Measurements from ENCODE around the gene GAS1.

DNA sequence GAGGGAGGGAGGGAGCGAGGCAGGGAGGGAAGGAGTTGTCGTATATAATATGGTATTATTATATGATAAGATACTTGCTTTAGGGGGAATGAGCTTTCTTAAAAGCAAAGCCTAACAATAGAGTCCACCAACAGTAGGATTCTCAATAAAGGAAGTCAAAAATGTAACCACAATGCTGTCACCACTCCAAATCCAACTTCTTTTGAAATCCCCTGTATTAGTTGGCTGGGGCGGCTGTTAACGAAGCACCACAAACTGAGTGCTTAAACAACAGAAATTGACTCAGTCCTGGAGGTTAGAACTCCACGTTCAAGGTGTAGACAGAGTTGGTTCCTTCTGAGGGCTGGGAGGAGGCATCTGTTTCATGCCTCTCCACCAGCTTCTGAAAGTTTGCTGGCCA, 23.1 kb downstream of the GAS1 start:
- TF ChIP-seq, protein P1, sequence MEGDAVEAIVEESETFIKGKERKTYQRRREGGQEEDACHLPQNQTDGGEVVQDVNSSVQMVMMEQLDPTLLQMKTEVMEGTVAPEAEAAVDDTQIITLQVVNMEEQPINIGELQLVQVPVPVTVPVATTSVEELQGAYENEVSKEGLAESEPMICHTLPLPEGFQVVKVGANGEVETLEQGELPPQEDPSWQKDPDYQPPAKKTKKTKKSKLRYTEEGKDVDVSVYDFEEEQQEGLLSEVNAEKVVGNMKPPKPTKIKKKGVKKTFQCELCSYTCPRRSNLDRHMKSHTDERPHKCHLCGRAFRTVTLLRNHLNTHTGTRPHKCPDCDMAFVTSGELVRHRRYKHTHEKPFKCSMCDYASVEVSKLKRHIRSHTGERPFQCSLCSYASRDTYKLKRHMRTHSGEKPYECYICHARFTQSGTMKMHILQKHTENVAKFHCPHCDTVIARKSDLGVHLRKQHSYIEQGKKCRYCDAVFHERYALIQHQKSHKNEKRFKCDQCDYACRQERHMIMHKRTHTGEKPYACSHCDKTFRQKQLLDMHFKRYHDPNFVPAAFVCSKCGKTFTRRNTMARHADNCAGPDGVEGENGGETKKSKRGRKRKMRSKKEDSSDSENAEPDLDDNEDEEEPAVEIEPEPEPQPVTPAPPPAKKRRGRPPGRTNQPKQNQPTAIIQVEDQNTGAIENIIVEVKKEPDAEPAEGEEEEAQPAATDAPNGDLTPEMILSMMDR (conservative IDR thresholded peaks at IDR 0.05; ENCODE audit: low read depth, low read length): no peak
- TF ChIP-seq, protein P2, sequence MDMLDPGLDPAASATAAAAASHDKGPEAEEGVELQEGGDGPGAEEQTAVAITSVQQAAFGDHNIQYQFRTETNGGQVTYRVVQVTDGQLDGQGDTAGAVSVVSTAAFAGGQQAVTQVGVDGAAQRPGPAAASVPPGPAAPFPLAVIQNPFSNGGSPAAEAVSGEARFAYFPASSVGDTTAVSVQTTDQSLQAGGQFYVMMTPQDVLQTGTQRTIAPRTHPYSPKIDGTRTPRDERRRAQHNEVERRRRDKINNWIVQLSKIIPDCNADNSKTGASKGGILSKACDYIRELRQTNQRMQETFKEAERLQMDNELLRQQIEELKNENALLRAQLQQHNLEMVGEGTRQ (IDR thresholded peaks at IDR 0.05; ENCODE audit: low read depth, low read length): no peak
- TF ChIP-seq BHLHE40 (IDR thresholded peaks at IDR 0.05; ENCODE audit: low read depth, low read length) (no peak), RFX5 (IDR thresholded peaks at IDR 0.05; ENCODE audit: low read depth, low read length) (no peak), POLR2A (IDR thresholded peaks at IDR 0.05; ENCODE audit: low read depth, low read length) (no peak), SMC3 (IDR thresholded peaks at IDR 0.05; ENCODE audit: low read depth, low read length) (no peak), FOS (IDR thresholded peaks at IDR 0.05; ENCODE audit: low read depth, low read length) (no peak), RAD21 (IDR thresholded peaks at IDR 0.05; ENCODE audit: low read length) (no peak), MXI1 (IDR thresholded peaks at IDR 0.05; ENCODE audit: borderline replicate concordance, low read depth, low read length) (no peak), RCOR1 (IDR thresholded peaks at IDR 0.05; ENCODE audit: insufficient replicate concordance, low read length) (no peak), MAZ (IDR thresholded peaks at IDR 0.05; ENCODE audit: borderline replicate concordance, low read depth, low read length) (no peak)
- TF ChIP-seq, protein P3, sequence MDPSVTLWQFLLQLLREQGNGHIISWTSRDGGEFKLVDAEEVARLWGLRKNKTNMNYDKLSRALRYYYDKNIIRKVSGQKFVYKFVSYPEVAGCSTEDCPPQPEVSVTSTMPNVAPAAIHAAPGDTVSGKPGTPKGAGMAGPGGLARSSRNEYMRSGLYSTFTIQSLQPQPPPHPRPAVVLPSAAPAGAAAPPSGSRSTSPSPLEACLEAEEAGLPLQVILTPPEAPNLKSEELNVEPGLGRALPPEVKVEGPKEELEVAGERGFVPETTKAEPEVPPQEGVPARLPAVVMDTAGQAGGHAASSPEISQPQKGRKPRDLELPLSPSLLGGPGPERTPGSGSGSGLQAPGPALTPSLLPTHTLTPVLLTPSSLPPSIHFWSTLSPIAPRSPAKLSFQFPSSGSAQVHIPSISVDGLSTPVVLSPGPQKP (IDR thresholded peaks at IDR 0.05; ENCODE audit: borderline replicate concordance, low read depth, low read length): no peak

Measured in IMR-90 (cell line).